Prostate gland (tissue), 2 donors: ENCODE measurements around the gene C19orf12.

ENCODE experiments used
- POLR2AphosphoS5 ChIP-seq: sonication (generic); formaldehyde crosslinking; IDR thresholded peaks from one replicate; pipeline ENCODE4 v1.6.1; 2017; ENCODE audit warnings: antibody characterized with exemption
- TF ChIP-seq, protein P1 (sequence below), 4 experiments: fragments of 200-600 bp in 2 of 4; fragments of 450-650 bp in 2 of 4; sonication (generic) in 2 of 4; IDR thresholded peaks; 1 replicate in 3 of 4; 2 replicates in 1 of 4; pipeline ENCODE4 v1.5.1; 2016 to 2019; ENCODE audit warnings: antibody characterized with exemption in 4 of 4, mild to moderate bottlenecking in 2 of 4, moderate library complexity in 2 of 4

DNA sequence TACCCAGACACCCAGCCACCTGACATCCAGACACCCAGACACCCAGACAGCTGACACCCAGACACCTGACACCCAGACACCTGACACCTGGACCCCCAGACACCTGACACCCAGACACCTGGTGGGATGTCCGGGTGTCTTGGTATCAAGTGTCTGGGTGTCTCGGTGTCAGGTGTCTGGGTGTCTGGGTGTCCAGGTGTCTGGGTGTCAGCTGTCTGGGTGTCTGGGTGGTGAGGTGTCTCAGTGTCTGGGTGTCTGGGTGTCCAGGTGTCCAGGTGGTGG is 18.6 kb downstream of the C19orf12 start:
- TF ChIP-seq, protein P1, sequence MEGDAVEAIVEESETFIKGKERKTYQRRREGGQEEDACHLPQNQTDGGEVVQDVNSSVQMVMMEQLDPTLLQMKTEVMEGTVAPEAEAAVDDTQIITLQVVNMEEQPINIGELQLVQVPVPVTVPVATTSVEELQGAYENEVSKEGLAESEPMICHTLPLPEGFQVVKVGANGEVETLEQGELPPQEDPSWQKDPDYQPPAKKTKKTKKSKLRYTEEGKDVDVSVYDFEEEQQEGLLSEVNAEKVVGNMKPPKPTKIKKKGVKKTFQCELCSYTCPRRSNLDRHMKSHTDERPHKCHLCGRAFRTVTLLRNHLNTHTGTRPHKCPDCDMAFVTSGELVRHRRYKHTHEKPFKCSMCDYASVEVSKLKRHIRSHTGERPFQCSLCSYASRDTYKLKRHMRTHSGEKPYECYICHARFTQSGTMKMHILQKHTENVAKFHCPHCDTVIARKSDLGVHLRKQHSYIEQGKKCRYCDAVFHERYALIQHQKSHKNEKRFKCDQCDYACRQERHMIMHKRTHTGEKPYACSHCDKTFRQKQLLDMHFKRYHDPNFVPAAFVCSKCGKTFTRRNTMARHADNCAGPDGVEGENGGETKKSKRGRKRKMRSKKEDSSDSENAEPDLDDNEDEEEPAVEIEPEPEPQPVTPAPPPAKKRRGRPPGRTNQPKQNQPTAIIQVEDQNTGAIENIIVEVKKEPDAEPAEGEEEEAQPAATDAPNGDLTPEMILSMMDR (IDR thresholded peaks at IDR 0.05) = no peak
- no peak for TF ChIP-seq POLR2AphosphoS5
